ENCODE measurements around the gene ADGRE3. TPM values are rescaled to one million over a fixed set of nuclear protein-coding genes. Genes with fewer than 3 reads are reported as not detected.
"Not testable (repeated sequence)": the region's sequence is repeated elsewhere in the genome, so short reads cannot be mapped to it uniquely, and the experiment has no call there.

ADGRE3 gene
- total RNA-seq, 1 donor from 2014 or later, result not detected

DNA sequence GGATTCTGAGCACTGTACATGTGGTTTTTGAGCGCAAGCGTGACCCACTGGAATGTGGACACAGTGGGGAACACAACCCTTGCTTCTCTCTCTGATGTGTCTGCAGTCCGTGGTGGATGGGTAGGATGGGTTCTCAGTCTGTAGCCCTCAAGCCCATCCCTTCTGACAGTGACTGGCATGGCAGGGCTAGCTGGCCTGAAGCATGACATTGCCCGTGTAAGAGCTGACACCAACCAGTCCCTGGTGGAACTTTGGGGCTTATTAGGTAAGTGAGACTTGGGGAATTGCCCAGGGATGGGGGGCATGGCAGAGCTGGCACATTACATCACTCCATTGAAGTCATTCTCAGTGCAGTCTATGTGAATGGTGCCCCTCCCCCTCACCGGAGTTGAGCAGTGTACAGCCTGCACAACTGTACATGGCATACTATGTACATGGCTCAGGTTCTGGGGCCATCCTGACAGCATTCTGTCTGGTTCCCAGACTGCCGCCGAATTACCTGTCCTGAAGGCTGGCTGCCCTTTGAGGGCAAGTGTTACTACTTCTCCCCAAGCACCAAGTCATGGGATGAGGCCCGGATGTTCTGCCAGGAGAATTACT is 75.0 kb downstream of the ADGRE3 start:
- Histone ChIP-seq H3K4me3 (ENCODE audit: insufficient read depth, low read depth, low read length) (no peak overlapping the region), H4K20me1 (ENCODE audit: insufficient read depth, low read length) (no peaks in the 10 kb centered on the region), H3K79me2 (ENCODE audit: insufficient read depth, low read length) (no peaks in the 10 kb centered on the region), H3K4me1 (ENCODE audit: insufficient read depth, low read length) (no peaks in the 10 kb centered on the region), H3K4me2 (ENCODE audit: low read length) (no peak overlapping the region), H3K27ac (ENCODE audit: low read depth, low read length) (no peak overlapping the region), H3K36me3 (ENCODE audit: insufficient read depth, low read length) (no peaks in the 10 kb centered on the region), H2AFZ (ENCODE audit: low read depth, low read length) (no peak overlapping the region), H3K27me3 (ENCODE audit: insufficient read depth, low read length) (no peaks in the 10 kb centered on the region), H3K9me3 (ENCODE audit: insufficient read depth, low read depth, low read length) (peaks cover 6% of the 10 kb centered on the region), H3K9ac (ENCODE audit: low read length) (no peak overlapping the region)
- Mint-ChIP-seq H3K27ac (ENCODE audit: unreplicated experiment) (no peak overlapping the region), H3K27me3 (ENCODE audit: low read depth, unreplicated experiment) (peaks cover 16% of the 10 kb centered on the region), H3K36me3 (ENCODE audit: low read depth, unreplicated experiment) (no peaks in the 10 kb centered on the region), H3K4me1 (ENCODE audit: low read depth, unreplicated experiment) (no peaks in the 10 kb centered on the region), H3K9me3 (ENCODE audit: unreplicated experiment) (peaks cover 23% of the 10 kb centered on the region), H3K4me3 (ENCODE audit: unreplicated experiment) (no peak overlapping the region)
- no peak for DNase-seq (ENCODE audit: low read depth)
- FAIRE-seq, result no peak
- TF ChIP-seq CTCF (IDR thresholded peaks at IDR 0.05; ENCODE audit: insufficient read depth, low read depth, low read length), result no peak

GRCh38 chr19:14595558-14595957 is 79.1 kb downstream of the ADGRE3 start:
- Mint-ChIP-seq H3K4me1 (ENCODE audit: low read depth, unreplicated experiment) (no peaks in the 10 kb centered on the region), H3K4me3 (ENCODE audit: unreplicated experiment) (no peak overlapping the region), H3K27ac (ENCODE audit: unreplicated experiment) (no peak overlapping the region), H3K27me3 (ENCODE audit: low read depth, unreplicated experiment) (peaks cover 19% of the 10 kb centered on the region), H3K9me3 (ENCODE audit: unreplicated experiment) (peaks cover 25% of the 10 kb centered on the region), H3K36me3 (ENCODE audit: low read depth, unreplicated experiment) (peaks cover 2% of the 10 kb centered on the region)
- TF ChIP-seq EZH2 (IDR thresholded peaks at IDR 0.05; ENCODE audit: insufficient read depth, low read length) (no peak), CTCF (IDR thresholded peaks at IDR 0.05; ENCODE audit: insufficient read depth, low read depth, low read length) (no peak)
- Histone ChIP-seq H4K20me1 (ENCODE audit: insufficient read depth, low read length) (no peaks in the 10 kb centered on the region), H2AFZ (ENCODE audit: low read depth, low read length) (no peak overlapping the region), H3K9me3 (ENCODE audit: insufficient read depth, low read depth, low read length) (peaks cover 6% of the 10 kb centered on the region), H3K27me3 (ENCODE audit: insufficient read depth, low read length) (no peaks in the 10 kb centered on the region), H3K27ac (ENCODE audit: low read depth, low read length) (no peak overlapping the region), H3K79me2 (ENCODE audit: insufficient read depth, low read length) (no peaks in the 10 kb centered on the region), H3K4me1 (ENCODE audit: insufficient read depth, low read length) (no peaks in the 10 kb centered on the region), H3K4me3 (ENCODE audit: insufficient read depth, low read depth, low read length) (no peak overlapping the region), H3K4me2 (ENCODE audit: low read length) (no peak overlapping the region), H3K9ac (ENCODE audit: low read length) (no peak overlapping the region), H3K36me3 (ENCODE audit: insufficient read depth, low read length) (no peaks in the 10 kb centered on the region)
- no peak for FAIRE-seq
- DNase-seq (ENCODE audit: low read depth), result no peak

GRCh38 chr19:14589433-14589832 is 85.2 kb downstream of the ADGRE3 start:
- not testable (repeated sequence) for H3K4me3 Mint-ChIP-seq (ENCODE audit: unreplicated experiment); H3K36me3 ChIP-seq (ENCODE audit: insufficient read depth, low read length); FAIRE-seq; H3K27ac Mint-ChIP-seq (ENCODE audit: unreplicated experiment); H3K4me3 ChIP-seq (ENCODE audit: insufficient read depth, low read depth, low read length); H3K9ac ChIP-seq (ENCODE audit: low read length); H3K4me1 ChIP-seq (ENCODE audit: insufficient read depth, low read length); H4K20me1 ChIP-seq (ENCODE audit: insufficient read depth, low read length); H3K9me3 Mint-ChIP-seq (ENCODE audit: unreplicated experiment); H3K79me2 ChIP-seq (ENCODE audit: insufficient read depth, low read length); H3K27me3 ChIP-seq (ENCODE audit: insufficient read depth, low read length); H3K9me3 ChIP-seq (ENCODE audit: insufficient read depth, low read depth, low read length); DNase-seq (ENCODE audit: low read depth); H3K4me2 ChIP-seq (ENCODE audit: low read length); H3K4me1 Mint-ChIP-seq (ENCODE audit: low read depth, unreplicated experiment); H3K36me3 Mint-ChIP-seq (ENCODE audit: low read depth, unreplicated experiment); H2AFZ ChIP-seq (ENCODE audit: low read depth, low read length); H3K27ac ChIP-seq (ENCODE audit: low read depth, low read length)
- H3K27me3 Mint-ChIP-seq (ENCODE audit: low read depth, unreplicated experiment), result peaks cover 15% of the 10 kb centered on the region

DNA sequence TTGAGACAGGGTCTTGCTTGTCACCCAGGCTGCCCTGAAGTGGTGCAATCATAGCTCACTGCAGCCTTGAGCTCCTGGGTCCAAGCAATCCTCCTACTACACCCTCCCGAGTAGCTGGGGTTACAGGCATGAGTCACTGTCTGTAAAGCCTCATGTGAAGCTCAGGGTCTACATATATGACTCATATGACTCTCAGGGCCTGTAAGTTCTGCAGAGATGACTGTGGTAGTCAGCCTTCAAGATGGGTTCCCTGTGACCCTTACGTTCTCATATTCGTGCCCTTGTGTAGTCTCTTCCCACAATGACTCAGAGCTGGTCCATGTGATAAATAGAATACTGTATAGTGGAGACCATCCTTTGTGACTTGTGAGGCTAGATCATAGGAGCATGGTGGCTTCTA is 89.5 kb downstream of the ADGRE3 start:
- H3K79me2 ChIP-seq (ENCODE audit: insufficient read depth, low read length); H3K9me3 ChIP-seq (ENCODE audit: insufficient read depth, low read depth, low read length); H2AFZ ChIP-seq (ENCODE audit: low read depth, low read length); H3K27me3 ChIP-seq (ENCODE audit: insufficient read depth, low read length); FAIRE-seq; H3K27ac ChIP-seq (ENCODE audit: low read depth, low read length); H4K20me1 ChIP-seq (ENCODE audit: insufficient read depth, low read length); H3K9ac ChIP-seq (ENCODE audit: low read length); H3K4me1 ChIP-seq (ENCODE audit: insufficient read depth, low read length); H3K4me2 ChIP-seq (ENCODE audit: low read length); H3K4me1 Mint-ChIP-seq (ENCODE audit: low read depth, unreplicated experiment); H3K4me3 Mint-ChIP-seq (ENCODE audit: unreplicated experiment); H3K27ac Mint-ChIP-seq (ENCODE audit: unreplicated experiment); H3K36me3 Mint-ChIP-seq (ENCODE audit: low read depth, unreplicated experiment); H3K36me3 ChIP-seq (ENCODE audit: insufficient read depth, low read length); H3K4me3 ChIP-seq (ENCODE audit: insufficient read depth, low read depth, low read length): not testable (repeated sequence)
- Mint-ChIP-seq H3K9me3 (ENCODE audit: unreplicated experiment) (peaks cover 10% of the 10 kb centered on the region), H3K27me3 (ENCODE audit: low read depth, unreplicated experiment) (peaks cover 16% of the 10 kb centered on the region)
- peak; percentile 24 for DNase-seq (ENCODE audit: low read depth)

DNA sequence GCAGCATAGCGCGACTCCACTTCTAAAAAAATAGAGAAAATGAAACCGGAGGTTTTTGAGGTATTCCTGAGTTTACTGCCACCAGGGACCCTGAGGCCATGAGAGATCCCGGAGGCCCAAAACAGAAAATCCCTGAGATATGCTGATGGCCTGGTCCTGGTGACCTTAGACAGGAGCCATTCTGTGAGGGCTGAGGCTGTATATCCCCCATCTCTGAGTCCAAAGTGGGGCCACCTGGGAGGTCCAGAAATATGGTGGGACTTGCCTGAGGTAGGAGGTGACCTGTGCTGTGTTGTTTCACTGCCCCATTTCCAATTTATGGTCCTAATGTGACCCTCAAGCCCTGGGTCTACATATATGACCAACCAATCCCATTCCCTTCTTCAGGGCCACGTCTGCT is 90.3 kb downstream of the ADGRE3 start:
- H3K27me3 ChIP-seq (ENCODE audit: insufficient read depth, low read length); H2AFZ ChIP-seq (ENCODE audit: low read depth, low read length); H3K9ac ChIP-seq (ENCODE audit: low read length); H3K36me3 ChIP-seq (ENCODE audit: insufficient read depth, low read length); H4K20me1 ChIP-seq (ENCODE audit: insufficient read depth, low read length); H3K79me2 ChIP-seq (ENCODE audit: insufficient read depth, low read length); DNase-seq (ENCODE audit: low read depth); H3K4me1 ChIP-seq (ENCODE audit: insufficient read depth, low read length); H3K9me3 ChIP-seq (ENCODE audit: insufficient read depth, low read depth, low read length); FAIRE-seq; H3K4me1 Mint-ChIP-seq (ENCODE audit: low read depth, unreplicated experiment); H3K27ac ChIP-seq (ENCODE audit: low read depth, low read length); H3K4me3 ChIP-seq (ENCODE audit: insufficient read depth, low read depth, low read length); H3K36me3 Mint-ChIP-seq (ENCODE audit: low read depth, unreplicated experiment); H3K4me3 Mint-ChIP-seq (ENCODE audit: unreplicated experiment); H3K27ac Mint-ChIP-seq (ENCODE audit: unreplicated experiment); H3K4me2 ChIP-seq (ENCODE audit: low read length): not testable (repeated sequence)
- peaks cover 10% of the 10 kb centered on the region for H3K9me3 Mint-ChIP-seq (ENCODE audit: unreplicated experiment)
- peaks cover 16% of the 10 kb centered on the region for H3K27me3 Mint-ChIP-seq (ENCODE audit: low read depth, unreplicated experiment)
